Hepatocyte (in vitro differentiated cells): ENCODE measurements around the gene NPTXR.

Source experiments
- CTCF ChIP-seq: fragments of 200-600 bp; sonication (generic); IDR thresholded peaks from 2 replicates; pipeline ENCODE4 v1.5.1; 2016; ENCODE audit warnings: antibody characterized with exemption, mild to moderate bottlenecking; ENCODE audit not compliant: poor library complexity
- EZH2 ChIP-seq: fragments of 200-600 bp; sonication (generic); IDR thresholded peaks from 2 replicates; pipeline ENCODE4 v1.6.1; 2016; ENCODE audit warnings: antibody characterized with exemption, mild to moderate bottlenecking, borderline replicate concordance

- TF ChIP-seq CTCF (no peak), EZH2 (no peak)
These were observed 23.9 kb upstream of the NPTXR start for GRCh38 chr22:38867471-38868285.
